Suprapubic skin (tissue), 4 donors: ENCODE data around the gene SYK. TPM values are rescaled to one million over a fixed set of nuclear protein-coding genes. Genes with fewer than 3 reads are reported as not detected.

Experiments used
- DNase-seq, 2 donors: peaks; one replicate each; pipeline ENCODE4 v3.0.0-alpha.2; 2019; ENCODE audit warnings: low spot score in 2 of 2
- H3K27ac ChIP-seq: fragments of 200-600 bp; sonication (generic); one replicate; pipeline ENCODE4 v1.5.1; 2019
- H3K27me3 ChIP-seq: fragments of 200-600 bp; sonication (generic); one replicate; pipeline ENCODE4 v1.5.1; 2019
- H3K36me3 ChIP-seq: fragments of 200-600 bp; sonication (generic); one replicate; pipeline ENCODE4 v1.5.1; 2019
- H3K4me1 ChIP-seq: fragments of 200-600 bp; sonication (generic); one replicate; pipeline ENCODE4 v1.5.1; 2019
- H3K4me3 ChIP-seq: fragments of 200-600 bp; sonication (generic); one replicate; pipeline ENCODE4 v1.5.1; 2019; ENCODE audit warnings: mild to moderate bottlenecking
- H3K9me3 ChIP-seq: fragments of 200-600 bp; sonication (generic); one replicate; pipeline ENCODE4 v1.5.1; 2019
- CTCF ChIP-seq, 2 donors: fragments of 200-600 bp in 1 of 2; fragments of 450-650 bp in 1 of 2; sonication (generic) in 1 of 2; IDR thresholded peaks; one replicate each; pipeline ENCODE4 v1.5.1; 2016 to 2019; ENCODE audit warnings: antibody characterized with exemption in 2 of 2, mild to moderate bottlenecking in 1 of 2, moderate library complexity in 1 of 2
- EP300 ChIP-seq: sonication (generic); formaldehyde crosslinking; IDR thresholded peaks from one replicate; pipeline ENCODE4 v1.6.1; 2017; ENCODE audit warnings: antibody characterized with exemption
- POLR2A ChIP-seq, 2 donors: fragments of 450-650 bp; IDR thresholded peaks; one replicate each; pipeline ENCODE4 v1.6.1; 2017; ENCODE audit warnings: antibody characterized with exemption in 2 of 2, mild to moderate bottlenecking in 2 of 2, moderate library complexity in 2 of 2
- POLR2AphosphoS5 ChIP-seq, 3 donors: sonication (generic); formaldehyde crosslinking; IDR thresholded peaks; one replicate each; pipeline ENCODE4 v1.6.1; 2017; ENCODE audit warnings: antibody characterized with exemption in 3 of 3
- WGBS: methylation state at CpG from one replicate; pipeline ENCODE4 v1.1.5; 2018; 5-methylcytosine and 5-hydroxymethylcytosine counted together
- total RNA-seq, 4 donors: library from RNA; depleted of rRNA; stranded (reverse); fragments of >200 nt; gene quantifications; one replicate each; pipeline ENCODE4 v1.1.0, GENCODE V29; 2016

The SYK gene
- total RNA-seq, 4 donors from 2014 or later: 22.0 to 31.6 (median 25.0) TPM

DNA sequence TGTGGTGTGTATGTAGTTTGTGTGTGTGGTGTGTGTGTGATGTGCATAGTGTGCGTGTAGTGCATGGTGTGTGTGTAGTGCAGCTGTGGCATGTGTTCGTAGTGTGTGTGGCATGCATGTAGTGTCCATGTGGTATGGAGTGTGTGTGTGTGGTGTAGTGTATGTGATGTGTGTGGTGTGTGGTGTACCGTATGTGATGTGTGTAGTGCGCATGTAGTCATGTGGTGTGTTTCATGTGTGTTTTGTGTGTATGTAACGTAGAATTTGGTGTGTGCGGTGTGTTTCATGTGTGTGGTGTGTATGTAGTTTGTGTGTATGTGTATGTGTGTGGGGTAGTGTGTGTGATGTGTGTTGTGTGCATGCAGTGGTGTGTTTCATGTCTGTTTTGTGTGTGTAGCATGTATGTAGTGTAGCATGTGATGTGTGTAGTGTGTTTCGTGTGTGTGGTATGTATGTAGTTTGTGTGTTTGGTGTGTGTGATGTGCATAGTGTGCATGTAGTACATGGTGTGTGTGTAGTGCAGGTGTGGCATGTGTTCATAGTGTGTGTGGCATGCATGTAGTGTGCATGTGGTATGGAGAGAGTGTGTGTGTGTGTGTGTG, 40.7 kb downstream of the SYK start:
- H3K27me3 ChIP-seq: no peaks in the 10 kb centered on the region
- WGBS: 86% methylated on average over 7 of the region's 7 CpGs
- H3K4me1 ChIP-seq: no peaks in the 10 kb centered on the region
- no peak for TF ChIP-seq POLR2A (IDR thresholded peaks at IDR 0.05)
- TF ChIP-seq CTCF (IDR thresholded peaks at IDR 0.05): no peak
- no peak for TF ChIP-seq EP300
- no peak for TF ChIP-seq POLR2AphosphoS5 (IDR thresholded peaks at IDR 0.05)
- H3K4me3 ChIP-seq: no peak overlapping the region
- H3K27ac ChIP-seq: no peak overlapping the region
- H3K36me3 ChIP-seq: peaks cover 20% of the 10 kb centered on the region
- H3K9me3 ChIP-seq: no peaks in the 10 kb centered on the region
- DNase-seq: no peak

- H3K27me3 ChIP-seq: no peaks in the 10 kb centered on the region
- peaks cover 27% of the 10 kb centered on the region for H3K36me3 ChIP-seq
- TF ChIP-seq CTCF (IDR thresholded peaks at IDR 0.05) (no peak), POLR2A (IDR thresholded peaks at IDR 0.05) (no peak), POLR2AphosphoS5 (IDR thresholded peaks at IDR 0.05) (no peak), EP300 (no peak)
- no peak overlapping the region for H3K27ac ChIP-seq
- no peak overlapping the region for H3K4me3 ChIP-seq
- 83% methylated on average over 14 of the region's 14 CpGs for WGBS
- no peaks in the 10 kb centered on the region for H3K4me1 ChIP-seq
- DNase-seq: no peak
- H3K9me3 ChIP-seq: no peaks in the 10 kb centered on the region
These were observed 41.4 kb downstream of the SYK start for GRCh38 chr9:90842996-90843395.

DNA sequence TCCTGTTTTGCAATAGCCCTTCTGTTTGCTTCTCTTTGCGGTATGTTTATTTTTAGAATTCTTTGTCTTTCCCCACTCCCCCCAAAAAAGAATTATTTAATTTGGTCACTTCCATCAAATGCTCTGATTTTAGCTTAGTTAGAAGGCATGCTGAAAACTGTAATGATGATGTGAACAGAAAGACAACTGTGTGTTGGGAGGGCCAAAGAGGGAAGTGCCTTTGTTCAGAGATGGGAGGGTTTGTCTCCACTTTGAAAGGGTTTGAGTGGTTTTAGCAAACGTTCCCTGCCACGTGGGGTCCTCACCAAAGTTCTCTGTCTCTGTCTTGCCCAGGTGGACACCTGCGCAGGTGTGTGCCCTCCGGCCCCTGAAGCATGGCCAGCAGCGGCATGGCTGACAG, 41.9 kb downstream of the SYK start:
- DNase-seq: no peak
- 86% methylated on average over 6 of the region's 6 CpGs for WGBS
- no peak for TF ChIP-seq EP300
- TF ChIP-seq POLR2AphosphoS5 (IDR thresholded peaks at IDR 0.05): no peak
- TF ChIP-seq CTCF (IDR thresholded peaks at IDR 0.05): no peak
- TF ChIP-seq POLR2A (IDR thresholded peaks at IDR 0.05): no peak
- H3K4me3 ChIP-seq: no peak overlapping the region
- H3K27me3 ChIP-seq: no peaks in the 10 kb centered on the region
- no peaks in the 10 kb centered on the region for H3K9me3 ChIP-seq
- H3K27ac ChIP-seq: no peak overlapping the region
- H3K4me1 ChIP-seq: no peaks in the 10 kb centered on the region
- peaks cover 32% of the 10 kb centered on the region for H3K36me3 ChIP-seq

DNA sequence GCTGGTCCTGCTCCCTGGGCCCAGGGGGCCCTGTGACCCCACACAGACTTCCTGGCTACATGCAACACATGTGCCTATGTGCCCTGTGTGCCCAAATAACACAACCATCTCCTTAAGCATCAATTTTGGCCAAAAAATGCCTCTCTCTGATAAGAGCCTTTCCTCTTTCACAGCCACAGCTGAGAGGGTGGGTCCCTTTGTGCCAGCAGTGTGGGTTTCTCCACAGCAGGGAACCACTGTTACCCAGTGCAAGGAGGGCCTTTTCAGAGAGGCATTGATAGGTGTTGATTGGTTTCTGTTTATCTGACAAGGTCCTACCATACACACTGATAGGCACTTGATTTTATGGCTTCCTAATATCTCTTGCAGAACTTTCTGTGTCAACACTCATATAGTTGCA, 42.7 kb downstream of the SYK start:
- no peaks in the 10 kb centered on the region for H3K27me3 ChIP-seq
- DNase-seq: no peak
- H3K27ac ChIP-seq: no peak overlapping the region
- H3K4me3 ChIP-seq: no peak overlapping the region
- H3K36me3 ChIP-seq: peaks cover 40% of the 10 kb centered on the region
- no peaks in the 10 kb centered on the region for H3K9me3 ChIP-seq
- TF ChIP-seq EP300 (no peak), POLR2AphosphoS5 (IDR thresholded peaks at IDR 0.05) (no peak), POLR2A (IDR thresholded peaks at IDR 0.05) (no peak), CTCF (IDR thresholded peaks at IDR 0.05) (no peak)
- H3K4me1 ChIP-seq: no peaks in the 10 kb centered on the region

GRCh38 chr9:90846770-90847419, 45.3 kb downstream of the SYK start:
- Histone ChIP-seq H3K27ac (no peak overlapping the region), H3K9me3 (no peaks in the 10 kb centered on the region), H3K27me3 (no peaks in the 10 kb centered on the region), H3K4me3 (no peak overlapping the region), H3K4me1 (no peaks in the 10 kb centered on the region), H3K36me3 (peaks cover 46% of the 10 kb centered on the region)
- TF ChIP-seq POLR2AphosphoS5 (IDR thresholded peaks at IDR 0.05) (no peak), POLR2A (IDR thresholded peaks at IDR 0.05) (no peak), EP300 (no peak), CTCF (IDR thresholded peaks at IDR 0.05) (no peak)
- DNase-seq: no peak
- WGBS: 82% methylated on average over 6 of the region's 6 CpGs
